Colon (tissue), 2 donors: ENCODE data around the gene HM13.
"Not testable (repeated sequence)": the region's sequence is repeated elsewhere in the genome, so short reads cannot be mapped to it uniquely, and the experiment has no call there.

Source experiments
- FAIRE-seq: peaks from 2 replicates; lab custom pipeline; 2012; peaks lifted over from hg19 to GRCh38; lab: Jason Lieb, UNC
- donor health status: control.
- donor health status: control.

Gene HM13

GRCh38 chr20:31542963-31543362, 28.7 kb downstream of the HM13 start:
- FAIRE-seq: no peak

DNA sequence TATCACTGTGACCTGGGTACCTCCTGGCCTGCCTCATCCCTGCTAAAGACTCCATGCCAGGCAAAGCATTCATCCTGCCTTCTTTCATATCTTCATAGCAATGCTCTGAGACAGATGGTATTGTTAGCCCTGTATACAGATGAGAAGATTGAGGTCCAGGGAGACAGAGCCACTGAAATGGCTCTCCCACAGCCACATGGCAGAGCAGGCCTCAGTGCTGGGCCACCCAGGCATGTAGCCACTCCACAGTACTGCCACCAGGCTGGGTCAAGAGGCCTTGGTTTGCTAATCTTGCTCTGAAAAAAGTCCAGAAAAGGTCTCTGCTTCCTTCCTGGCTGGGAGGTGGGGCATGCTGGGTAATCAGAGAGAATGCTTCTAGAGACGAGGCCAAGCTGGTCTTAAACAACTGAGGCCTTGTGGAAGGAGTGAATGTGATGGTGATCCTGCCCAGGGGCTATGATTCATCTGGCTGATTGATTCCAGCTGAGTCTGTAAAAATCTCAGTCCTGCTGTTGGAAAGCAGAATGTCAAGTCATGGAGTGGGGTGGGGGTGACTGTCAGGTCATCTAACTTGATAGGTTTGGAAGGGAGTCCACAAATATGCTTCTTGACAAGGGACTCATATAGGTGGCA, 29.8 kb downstream of the HM13 start:
- no peak for FAIRE-seq

- FAIRE-seq: no peak
These were observed 30.4 kb downstream of the HM13 start for GRCh38 chr20:31544600-31544999.

DNA sequence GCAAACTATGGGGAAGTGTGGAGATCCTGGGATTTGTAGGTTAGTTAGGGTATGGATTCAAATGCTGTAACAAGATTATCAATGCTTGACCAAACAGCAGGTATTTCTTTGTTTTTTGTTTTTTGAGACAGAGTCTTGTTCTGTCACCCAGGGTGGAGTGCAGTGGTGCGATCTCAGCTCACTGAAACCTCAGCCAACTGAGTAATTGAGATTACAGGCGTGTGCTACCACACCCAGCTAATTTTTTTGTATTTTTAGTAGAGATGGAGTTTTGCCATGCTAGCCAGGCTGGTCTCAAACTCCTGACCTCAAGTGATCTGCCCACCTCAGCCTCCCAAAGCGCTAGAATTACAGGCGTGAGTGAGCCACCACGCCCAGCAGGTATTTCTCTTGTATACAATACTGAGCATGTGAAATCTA, 31.4 kb downstream of the HM13 start:
- FAIRE-seq: not testable (repeated sequence)

DNA sequence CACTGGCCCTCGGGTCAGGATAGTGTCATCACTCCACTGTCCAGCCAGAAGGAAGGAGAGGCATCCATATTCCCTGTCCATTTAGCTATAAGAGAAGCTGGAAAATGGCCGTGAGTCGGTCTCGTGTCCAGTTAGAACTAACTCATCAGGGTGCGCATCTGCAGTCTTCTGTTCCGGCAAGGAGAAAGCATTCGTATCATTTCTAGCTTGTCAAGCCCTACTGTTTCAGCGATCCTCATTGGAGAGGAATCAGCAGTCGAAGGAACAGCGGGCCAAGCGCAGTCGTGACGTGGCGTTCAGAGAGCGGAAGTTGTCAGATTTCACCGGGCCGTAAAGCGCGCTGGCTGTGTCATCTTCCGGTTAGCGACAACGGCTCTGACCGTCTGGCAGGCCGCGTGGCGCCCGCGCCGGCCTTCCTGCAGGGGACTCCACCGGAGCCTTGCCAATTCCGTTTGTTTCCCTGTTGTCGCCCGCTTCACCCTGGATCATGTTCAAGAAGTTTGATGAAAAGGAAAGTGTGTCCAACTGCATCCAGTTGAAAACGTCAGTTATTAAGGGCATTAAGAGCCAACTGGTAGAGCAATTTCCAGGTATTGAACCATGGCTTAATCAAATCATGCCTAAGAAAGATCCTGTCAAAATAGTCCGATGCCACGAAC, 32.9 kb downstream of the HM13 start:
- no peak for FAIRE-seq

DNA sequence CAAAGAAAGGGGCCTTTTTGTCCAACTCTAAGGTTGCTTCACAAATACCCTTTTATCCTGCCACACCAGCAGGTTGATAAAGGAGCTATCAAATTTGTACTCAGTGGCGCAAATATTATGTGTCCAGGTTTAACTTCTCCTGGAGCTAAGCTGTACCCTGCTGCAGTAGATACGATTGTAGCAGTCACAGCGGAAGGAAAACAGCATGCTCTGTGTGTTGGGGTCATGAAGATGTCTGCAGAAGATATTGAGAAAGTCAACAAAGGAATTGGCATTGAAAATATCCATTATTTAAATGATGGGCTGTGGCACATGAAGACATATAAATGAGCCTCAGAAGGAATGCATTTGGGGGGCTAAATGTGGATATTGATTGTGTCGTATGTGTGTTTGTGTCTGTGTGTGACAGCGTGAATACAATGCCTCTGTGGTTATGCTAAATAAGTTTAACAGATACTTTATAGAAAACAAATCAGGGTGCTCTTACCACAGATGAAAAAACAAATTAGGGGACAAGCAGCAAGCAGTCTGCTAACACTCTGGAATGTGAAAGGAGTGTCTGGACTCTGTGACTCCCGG, 33.6 kb downstream of the HM13 start:
- no peak for FAIRE-seq

DNA sequence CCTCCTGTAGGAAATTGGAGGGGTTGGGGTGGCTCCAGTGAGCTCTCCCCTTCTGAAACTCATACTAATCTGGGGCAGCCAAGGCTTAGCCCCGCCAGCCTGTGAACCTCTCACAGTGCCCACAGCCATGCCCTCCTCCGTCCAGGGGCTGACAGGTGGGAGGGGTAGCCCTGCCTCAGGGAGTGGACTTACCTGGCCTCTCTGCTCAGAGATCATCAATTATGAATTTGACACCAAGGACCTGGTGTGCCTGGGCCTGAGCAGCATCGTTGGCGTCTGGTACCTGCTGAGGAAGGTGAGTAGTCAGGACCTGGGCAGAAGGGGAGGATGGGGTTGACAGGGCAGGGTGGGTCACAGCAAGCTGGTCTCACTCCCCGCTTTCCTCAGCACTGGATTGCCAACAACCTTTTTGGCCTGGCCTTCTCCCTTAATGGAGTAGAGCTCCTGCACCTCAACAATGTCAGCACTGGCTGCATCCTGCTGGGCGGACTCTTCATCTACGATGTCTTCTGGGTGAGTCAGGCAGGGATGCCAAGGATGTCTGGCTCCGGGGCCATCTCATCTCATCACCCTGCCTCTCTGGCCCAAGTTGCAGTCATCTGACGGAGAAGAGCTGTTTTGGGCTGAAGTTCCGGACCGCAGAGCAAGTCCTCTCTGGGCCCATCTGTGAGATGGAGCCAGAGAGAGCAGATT, 34.7 kb downstream of the HM13 start:
- FAIRE-seq: no peak

GRCh38 chr20:31549513-31549880, 35.3 kb downstream of the HM13 start:
- FAIRE-seq: no peak

DNA sequence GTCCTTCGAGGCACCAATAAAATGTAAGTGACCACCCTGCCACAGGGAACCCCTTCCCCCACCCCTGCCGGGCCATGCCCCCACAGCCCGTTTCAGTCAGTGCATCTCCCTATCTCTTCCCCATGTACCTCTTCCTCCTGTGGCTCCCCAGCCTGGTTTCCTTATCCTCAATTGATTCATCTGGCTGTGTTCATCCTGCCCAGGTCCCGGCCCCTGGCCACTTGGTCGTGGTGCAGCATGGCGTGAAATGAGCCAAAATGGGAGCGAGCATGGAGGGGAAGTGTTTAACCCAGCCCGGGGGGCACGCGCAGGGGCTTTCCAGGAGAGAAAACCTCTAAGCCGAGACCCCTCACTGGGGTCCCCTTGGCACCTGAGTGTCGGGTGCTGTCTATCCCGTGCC, 35.9 kb downstream of the HM13 start:
- no peak for FAIRE-seq

GRCh38 chr20:31551163-31552081, 37.2 kb downstream of the HM13 start:
- no peak for FAIRE-seq

GRCh38 chr20:31555203-31555775, 41.0 kb downstream of the HM13 start:
- no peak for FAIRE-seq

DNA sequence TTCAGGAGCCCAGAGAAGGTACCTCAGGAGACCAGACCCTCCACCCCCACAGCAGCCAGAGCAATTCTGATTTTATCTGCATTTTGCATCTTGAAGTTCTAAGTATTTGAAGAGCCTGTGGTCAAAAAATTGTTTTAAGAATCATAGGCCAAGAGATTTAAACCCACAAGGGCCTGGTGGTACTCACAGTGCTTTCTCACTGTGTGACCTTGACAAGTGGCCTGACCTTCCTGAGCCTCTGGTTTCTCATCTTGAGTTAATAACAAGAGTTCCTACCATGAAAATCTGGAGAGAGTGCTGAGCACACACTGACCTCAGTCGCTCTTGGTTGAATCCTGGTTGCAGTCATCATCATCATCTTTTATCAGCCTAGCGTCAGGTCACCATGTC, 45.5 kb downstream of the HM13 start:
- FAIRE-seq: no peak

DNA sequence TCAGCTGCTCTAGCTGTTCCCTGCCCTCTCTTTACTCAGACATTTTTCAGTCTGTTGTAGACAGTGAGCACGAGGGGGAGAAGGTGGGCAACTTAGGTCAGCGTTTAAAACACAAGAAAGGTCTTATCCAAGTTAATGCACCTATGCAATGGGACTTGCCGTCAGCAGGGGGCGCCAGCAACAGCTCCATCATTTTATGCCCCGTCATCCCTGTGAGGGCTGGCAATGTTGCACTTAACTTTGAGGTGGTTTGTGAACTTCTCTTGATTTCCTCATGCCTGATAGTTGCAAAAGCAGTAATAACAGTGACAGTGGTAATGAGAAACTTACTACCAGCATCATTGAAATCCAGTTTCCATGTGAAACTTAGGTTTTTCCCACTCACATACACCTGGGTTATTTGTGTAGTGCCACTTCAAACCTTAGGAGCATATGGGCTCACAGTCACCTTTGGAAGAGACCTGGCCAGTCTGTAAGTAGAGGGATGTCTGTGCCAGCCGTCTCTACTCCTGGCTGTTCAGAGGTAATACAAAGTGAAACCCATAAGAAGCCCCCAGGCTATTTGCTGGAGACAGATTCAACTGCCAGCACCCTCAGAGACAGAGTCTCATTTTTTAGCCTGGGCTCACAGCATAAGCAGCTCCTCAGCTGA, 46.0 kb downstream of the HM13 start:
- FAIRE-seq: no peak

DNA sequence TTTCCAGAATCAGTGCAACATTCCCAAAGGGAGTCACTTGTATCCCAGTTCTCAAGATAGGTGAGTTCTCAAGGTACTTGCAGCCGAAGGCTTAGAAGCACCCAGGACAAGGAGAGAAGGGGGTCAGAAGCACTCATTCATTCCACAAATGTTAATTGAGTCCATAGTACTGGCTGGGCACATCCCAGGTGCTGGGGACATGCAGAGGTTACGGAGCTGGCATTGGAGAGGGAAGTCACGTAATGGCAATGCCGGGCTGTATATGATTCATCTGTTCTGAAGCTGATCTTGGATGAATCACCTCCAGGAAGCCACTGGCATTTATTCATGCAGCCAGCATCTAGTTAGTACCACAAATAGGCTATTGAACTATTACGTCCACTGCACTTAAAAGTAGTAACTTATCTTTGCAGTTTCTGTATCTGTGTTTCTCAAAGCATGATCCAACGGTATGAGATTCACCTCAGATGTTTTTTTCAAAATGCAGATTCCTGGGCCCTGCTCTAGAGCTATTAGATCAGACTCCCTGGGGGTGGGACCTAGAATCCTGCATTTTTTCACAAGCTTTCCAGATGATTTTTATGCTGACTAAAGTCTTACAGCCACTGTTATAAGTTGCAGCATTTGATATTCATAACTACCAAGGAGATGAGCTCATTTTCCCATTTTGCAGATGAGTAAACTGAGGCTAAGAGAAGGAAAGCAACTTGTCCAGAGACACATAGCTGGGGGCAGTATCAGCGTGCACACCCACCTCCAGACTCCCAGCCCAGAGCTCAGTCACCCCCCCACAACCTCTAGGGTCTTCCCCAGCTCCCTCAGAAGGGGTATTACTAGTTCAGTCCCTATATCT, 46.7 kb downstream of the HM13 start:
- no peak for FAIRE-seq

DNA sequence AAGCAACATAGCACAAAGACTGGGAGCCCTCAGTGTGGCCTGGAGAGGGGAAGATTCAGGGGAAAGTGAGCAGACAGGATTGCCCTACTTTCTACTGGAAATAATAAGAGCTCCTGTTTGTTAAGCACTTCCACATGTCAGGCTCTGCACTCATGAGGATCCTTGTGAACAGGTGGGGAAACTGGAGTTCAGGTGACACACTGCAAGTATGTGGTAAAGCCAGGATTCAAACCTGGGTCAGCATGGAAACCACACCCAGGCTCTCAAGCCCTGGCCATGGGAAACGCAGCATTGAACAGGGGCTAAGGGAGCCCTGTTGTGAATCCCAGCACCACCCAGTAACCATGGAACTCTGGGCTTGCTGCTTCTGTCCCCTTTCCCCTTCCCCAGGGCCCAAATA, 48.0 kb downstream of the HM13 start:
- no peak for FAIRE-seq

DNA sequence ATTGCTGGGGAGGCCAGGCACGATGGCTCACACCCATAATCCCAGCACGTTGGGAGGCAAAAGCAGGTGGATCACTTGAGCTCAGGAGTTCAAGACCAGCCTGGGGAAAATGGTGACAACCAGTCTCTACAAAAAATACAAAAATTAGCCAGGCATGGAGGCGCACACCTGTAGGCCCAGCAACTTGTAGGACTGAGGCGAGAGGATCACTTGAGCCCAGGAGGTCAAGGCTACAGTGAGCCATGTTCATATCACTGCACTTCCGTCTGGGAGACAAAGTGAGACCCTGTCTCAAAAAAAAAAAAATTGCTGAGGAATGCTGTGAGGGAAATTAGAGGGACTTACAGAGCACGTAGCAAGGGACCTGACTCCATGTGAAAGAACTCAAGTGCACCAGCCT, 50.0 kb downstream of the HM13 start:
- no peak for FAIRE-seq

DNA sequence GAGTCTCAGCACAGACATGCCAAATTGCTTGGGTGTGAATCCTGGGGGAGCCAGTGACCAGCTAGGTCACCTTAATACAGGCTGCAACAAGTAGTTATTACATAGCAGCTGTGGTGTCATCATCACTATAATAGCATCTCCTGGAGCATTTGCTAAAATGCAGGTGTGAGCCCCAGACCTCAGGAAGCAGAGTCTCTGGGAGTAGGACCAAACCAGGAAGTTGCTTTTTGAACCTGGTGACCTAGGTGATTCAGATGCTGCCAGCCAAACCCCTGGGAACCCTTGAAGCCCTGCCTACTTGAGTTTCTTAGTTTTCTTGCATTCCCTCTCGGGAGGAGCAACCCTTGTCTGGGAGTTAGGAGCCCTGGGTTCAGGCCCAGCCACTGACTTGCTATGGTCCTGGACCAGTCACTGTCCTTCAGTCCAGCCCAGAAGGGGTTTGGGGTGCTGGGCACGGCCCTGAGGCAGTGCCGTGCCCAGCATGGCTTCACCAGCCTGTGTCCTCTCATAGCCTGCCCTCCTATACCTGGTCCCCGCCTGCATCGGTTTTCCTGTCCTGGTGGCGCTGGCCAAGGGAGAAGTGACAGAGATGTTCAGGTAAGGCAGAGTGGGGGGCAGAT, 51.6 kb downstream of the HM13 start:
- FAIRE-seq: no peak

DNA sequence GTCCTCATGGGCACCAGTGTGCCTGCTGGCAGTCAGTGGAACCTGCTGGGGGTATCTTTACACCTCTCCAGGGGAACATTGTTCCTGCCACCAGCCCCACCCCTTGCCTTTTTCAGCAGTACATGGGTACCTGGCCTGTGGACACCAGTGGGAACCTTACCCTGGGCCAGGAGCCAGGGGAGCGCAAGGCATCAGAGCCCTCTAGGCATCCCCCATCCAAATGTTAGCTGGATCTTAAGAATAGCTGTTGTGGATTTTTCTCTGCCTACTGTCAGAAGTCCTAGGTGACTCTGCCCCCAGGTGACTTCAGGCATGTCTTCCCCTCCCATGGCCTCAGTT, 52.0 kb downstream of the HM13 start:
- FAIRE-seq: no peak

DNA sequence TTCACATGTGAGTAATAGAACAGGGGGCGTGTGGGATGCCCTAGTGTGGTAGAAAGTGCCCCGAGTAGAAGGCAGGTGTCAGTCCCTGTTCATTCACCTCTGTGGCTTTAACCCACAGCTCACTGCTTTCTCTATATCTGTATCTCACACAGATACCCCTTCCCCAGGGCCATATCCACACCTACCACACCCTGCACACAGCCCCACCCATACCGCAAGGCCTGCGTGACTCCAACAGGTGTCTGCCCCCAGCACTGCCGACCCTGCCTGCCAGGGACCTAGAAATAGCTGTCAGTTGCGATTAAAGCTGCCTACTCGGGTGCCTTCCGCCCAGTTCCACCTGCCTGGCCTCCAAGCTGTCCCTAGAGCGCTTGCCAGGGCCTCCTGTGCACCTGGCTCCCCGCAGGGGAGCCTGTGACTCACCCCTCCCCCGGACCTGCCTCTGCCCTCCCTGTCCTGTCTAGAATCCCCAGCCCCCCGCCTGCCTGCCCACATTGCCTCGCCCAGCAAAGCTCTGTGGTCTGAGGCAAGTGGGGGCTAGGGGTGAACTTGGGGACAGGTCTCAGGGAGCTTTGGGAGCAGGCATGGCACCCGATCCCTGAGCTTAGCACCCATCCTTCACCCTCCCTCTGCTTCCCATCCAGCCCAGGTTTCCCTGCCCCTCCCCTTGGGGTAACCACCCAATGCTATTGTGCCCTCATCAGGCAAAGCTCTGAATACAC, 52.6 kb downstream of the HM13 start:
- no peak for FAIRE-seq

DNA sequence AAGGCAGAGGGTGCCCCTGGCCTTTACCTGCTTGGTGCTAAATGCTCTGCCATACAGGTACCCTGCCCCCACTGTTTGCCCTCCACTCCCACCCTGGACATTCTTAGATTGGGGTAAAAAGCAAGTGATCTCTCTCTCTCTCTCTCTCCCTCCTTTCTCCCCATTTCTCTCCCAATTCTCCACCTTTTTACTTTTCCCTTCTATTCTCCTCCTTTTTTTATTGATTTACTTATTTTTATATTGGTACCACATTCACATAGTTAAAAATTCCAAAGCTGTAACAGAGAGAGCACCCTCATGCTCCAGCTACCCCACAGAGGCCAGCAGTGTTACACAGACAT, 53.1 kb downstream of the HM13 start:
- FAIRE-seq: no peak
